NOMO-1 treated with dmso at 0.1 percent for 144 hours (cell line): ENCODE data around the gene RFC4.

Experiments used
- DNase-seq: peaks from one replicate; lab custom pipeline; 2025; ENCODE audit not compliant: unreplicated experiment; lab: John Stamatoyannopoulos, UW

Gene RFC4

GRCh38 chr3:186751480-186751879 is 54.8 kb downstream of the RFC4 start:
- DNase-seq = no peak

- DNase-seq = no peak
These were observed 56.0 kb downstream of the RFC4 start for GRCh38 chr3:186750316-186750715.

GRCh38 chr3:186746008-186746407 is 60.3 kb downstream of the RFC4 start:
- DNase-seq = peak; percentile 97

- no peak for DNase-seq
These were observed 62.6 kb downstream of the RFC4 start for GRCh38 chr3:186743666-186744065.

GRCh38 chr3:186742618-186743380 is 63.5 kb downstream of the RFC4 start:
- DNase-seq = no peak
